ENCODE data around the gene NMU.
"Not testable (repeated sequence)": the region's sequence is repeated elsewhere in the genome, so short reads cannot be mapped to it uniquely, and the experiment has no call there.

NMU gene, protein sequence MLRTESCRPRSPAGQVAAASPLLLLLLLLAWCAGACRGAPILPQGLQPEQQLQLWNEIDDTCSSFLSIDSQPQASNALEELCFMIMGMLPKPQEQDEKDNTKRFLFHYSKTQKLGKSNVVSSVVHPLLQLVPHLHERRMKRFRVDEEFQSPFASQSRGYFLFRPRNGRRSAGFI

DNA sequence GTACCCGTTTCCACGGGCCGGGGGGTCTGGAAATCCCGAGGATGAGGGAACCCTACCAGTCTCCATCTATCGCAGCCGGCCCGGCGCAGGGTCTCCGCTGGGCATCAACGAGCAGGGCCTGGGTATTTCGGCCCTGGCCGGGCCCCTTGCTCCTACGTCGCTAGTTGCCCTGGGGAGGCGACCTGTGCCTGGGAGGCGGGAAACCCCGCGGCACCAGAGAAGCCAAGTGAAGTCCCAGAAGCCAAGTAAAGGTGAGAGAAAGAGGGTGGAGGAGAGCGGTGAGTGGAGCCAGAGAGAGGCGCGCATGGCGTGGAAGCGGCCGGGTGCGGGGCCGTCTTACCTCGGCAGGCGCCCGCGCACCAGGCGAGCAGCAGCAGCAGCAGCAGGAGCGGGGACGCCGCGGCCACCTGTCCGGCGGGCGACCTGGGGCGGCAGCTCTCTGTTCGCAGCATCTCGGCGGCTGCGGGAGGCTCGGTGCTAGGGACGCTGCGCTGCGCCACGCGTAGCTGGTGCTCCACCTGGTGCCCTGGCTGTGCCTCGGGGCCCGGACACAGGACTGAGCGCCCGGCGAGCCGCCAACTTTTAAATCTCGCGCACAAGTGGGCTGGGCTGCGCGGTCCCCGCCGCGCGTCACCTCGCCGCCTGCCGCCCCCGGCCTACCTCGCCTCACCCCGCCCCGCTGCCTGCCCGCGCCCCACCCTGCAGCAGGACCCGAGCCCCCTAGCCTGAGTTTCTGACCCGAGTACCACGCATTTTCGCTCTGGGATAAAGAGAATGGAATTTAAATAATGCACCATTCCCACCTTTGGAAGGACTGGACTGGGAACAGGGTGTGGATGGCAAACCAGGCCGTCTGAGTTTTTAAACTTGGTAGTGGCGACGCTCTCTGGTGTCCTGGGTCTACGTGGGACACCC is at the start of gene NMU:
Gene NMU (minus strand): TSS at position 558 of the 915 bp plus-strand sequence. CDS start 106 bp downstream, at position 452.
- peak within 1 kb of the TSS; percentile 28 for H3K4me3 ChIP-seq (ENCODE audit: low read depth, low read length)
- TF ChIP-seq, protein P1, sequence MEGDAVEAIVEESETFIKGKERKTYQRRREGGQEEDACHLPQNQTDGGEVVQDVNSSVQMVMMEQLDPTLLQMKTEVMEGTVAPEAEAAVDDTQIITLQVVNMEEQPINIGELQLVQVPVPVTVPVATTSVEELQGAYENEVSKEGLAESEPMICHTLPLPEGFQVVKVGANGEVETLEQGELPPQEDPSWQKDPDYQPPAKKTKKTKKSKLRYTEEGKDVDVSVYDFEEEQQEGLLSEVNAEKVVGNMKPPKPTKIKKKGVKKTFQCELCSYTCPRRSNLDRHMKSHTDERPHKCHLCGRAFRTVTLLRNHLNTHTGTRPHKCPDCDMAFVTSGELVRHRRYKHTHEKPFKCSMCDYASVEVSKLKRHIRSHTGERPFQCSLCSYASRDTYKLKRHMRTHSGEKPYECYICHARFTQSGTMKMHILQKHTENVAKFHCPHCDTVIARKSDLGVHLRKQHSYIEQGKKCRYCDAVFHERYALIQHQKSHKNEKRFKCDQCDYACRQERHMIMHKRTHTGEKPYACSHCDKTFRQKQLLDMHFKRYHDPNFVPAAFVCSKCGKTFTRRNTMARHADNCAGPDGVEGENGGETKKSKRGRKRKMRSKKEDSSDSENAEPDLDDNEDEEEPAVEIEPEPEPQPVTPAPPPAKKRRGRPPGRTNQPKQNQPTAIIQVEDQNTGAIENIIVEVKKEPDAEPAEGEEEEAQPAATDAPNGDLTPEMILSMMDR (conservative IDR thresholded peaks at IDR 0.05; ENCODE audit: low read depth, low read length): no peak
- no peak for DNase-seq (ENCODE audit: low read depth)

DNA sequence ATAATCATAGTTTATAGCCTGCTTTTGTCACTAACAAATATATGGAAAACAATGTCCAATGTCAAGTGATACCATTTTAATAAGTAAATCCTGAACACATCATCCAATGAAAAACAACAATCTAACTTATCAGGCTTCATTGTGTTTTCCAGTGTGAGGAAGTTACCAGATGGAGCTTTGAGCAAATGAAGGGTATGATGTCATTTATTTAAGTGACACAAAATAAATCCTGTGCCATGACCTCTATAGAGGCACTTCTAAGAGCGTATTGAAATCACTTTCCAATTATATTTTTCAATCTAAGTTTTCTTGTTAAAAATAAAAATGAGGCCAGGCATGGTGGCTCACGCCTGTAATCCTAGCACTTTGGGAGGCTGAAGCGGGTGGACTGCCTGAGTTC is 48.2 kb upstream of the NMU start:
- no peak for DNase-seq (ENCODE audit: low read depth)
- TF ChIP-seq, protein P1 (conservative IDR thresholded peaks at IDR 0.05; ENCODE audit: low read depth, low read length): no peak
- no peak overlapping the region for H3K4me3 ChIP-seq (ENCODE audit: low read depth, low read length)

DNA sequence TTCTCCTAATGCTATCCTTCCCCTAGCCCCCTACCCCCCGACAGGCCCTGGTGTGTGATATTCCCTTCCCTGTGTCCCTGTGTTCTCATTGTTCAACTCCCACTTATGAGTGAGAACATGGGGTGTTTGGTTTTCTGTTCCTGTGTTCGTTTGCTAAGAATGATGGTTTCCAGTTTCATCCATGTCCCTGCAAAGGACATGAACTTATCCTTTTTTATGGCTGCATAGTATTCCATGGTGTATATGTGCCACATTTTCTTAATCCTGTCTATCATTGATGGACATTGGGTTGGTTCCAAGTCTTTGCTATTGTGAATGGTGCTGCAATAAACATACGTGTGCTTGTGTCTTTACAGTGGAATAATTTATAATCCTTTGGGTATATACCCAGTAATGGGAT is 46.7 kb upstream of the NMU start:
- not testable (repeated sequence) for DNase-seq (ENCODE audit: low read depth); H3K4me3 ChIP-seq (ENCODE audit: low read depth, low read length)

DNA sequence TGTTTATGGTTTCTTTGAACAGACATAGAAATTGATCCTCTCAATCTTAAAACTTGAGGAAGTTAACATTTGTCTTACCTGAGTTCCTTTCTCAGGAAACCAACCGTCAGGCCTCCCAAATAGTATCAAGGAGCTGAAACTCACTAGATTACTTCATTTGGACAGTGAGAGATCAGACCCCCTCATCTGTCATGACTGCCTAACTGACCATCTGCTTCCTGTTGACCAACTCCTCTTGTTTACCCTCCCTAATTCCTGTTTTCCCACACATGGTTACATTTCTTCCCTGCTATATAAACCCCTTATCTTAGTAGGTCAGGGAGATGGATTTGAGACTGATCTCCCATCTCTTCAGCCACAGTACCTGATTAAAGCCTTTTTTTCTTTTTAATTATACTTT is 46.2 kb upstream of the NMU start:
- no peak for DNase-seq (ENCODE audit: low read depth)
- TF ChIP-seq, protein P1 (conservative IDR thresholded peaks at IDR 0.05; ENCODE audit: low read depth, low read length): no peak
- no peak overlapping the region for H3K4me3 ChIP-seq (ENCODE audit: low read depth, low read length)

DNA sequence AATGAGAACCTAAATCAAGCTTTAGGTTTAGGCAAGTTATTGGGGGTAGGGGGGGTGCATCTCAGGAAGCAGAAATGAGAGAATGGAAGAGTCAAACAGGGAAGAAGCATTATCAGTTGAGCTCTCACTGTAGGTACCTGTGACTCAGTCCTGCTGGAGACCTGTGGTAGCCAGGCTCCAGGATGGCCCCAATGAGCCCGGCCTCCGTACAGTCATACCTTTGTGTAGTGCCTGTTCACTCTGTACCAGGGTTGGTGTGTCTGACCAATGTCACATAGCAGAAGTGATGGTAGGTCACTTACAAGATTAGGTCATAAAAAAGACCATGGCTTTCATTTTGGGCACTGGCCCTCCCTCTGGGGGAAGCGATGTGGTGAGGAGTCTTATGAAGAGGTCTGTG is 45.3 kb upstream of the NMU start:
- DNase-seq (ENCODE audit: low read depth): no peak
- TF ChIP-seq, protein P1 (conservative IDR thresholded peaks at IDR 0.05; ENCODE audit: low read depth, low read length): no peak
- H3K4me3 ChIP-seq (ENCODE audit: low read depth, low read length): no peak overlapping the region

DNA sequence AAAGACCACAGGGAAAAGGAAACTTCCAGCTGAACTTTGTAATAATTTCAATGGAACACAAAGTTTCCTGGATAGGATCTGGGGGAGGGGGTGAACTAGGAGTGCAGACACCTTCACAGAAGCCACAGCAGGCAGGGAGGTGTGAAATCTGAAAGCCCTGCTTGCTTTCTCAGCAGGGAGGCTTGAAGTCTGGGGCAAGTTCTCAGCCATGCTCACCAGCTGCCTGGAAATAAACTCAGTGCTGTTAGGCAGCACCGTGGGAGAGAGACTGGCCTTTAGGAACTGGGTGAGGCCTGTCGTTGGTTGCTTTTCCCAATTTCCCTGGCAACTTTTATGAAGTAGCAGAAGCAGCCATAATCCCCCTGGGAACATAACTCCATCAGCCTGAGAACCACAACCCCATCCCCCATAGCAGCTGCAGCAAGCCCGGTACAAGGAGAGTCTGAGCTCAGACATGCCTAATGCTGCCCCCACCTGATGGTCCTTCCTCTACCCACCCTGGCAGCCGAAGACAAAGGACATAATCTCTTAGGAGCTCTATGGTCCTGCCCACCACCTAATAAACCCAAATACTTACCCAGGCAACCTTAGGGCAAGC is 39.2 kb upstream of the NMU start:
- peak; percentile 2 for DNase-seq (ENCODE audit: low read depth)
- TF ChIP-seq, protein P1 (conservative IDR thresholded peaks at IDR 0.05; ENCODE audit: low read depth, low read length): no peak
- no peak overlapping the region for H3K4me3 ChIP-seq (ENCODE audit: low read depth, low read length)

DNA sequence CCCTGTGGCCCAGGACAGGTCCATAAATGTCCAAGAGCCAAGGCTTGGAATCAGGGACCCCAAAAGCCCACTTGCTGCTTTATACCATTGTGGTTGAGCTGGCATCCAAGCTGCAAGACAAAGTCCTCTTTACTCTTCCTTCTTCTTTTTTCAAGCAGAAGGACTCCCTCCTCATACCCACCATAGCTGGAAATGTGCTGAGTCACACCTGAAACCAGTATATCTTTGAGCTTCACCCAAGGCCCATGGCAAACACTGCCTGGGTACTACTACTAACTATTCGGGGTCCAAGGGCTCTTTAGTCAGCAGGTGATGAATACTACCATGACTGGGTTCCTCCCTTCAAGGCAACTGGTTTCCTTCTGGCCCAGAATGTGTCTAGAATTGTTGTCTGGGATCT is 37.3 kb upstream of the NMU start:
- H3K4me3 ChIP-seq (ENCODE audit: low read depth, low read length): no peak overlapping the region
- TF ChIP-seq, protein P1 (conservative IDR thresholded peaks at IDR 0.05; ENCODE audit: low read depth, low read length): no peak
- no peak for DNase-seq (ENCODE audit: low read depth)

All from choroid plexus epithelial cell (primary cell).